ENCODE data around the gene KDM4E. TPM values are rescaled to one million over a fixed set of nuclear protein-coding genes. Genes with fewer than 3 reads are reported as not detected.

KDM4E gene
- total RNA-seq, 4 donors from 2014 or later = not detected

- DNase-seq = peak; percentile 72 to 89
- peaks cover 0 to 12% of the 10 kb centered on the region in 2 donors for H3K4me1 ChIP-seq
- intact Hi-C loops (cut with DNase I; ENCODE audit: low total_unique reads) = loop anchor here (5.0 kb wide), 1 partner anchor 84 kb away; no protein-coding TSS in a partner anchor
- no peaks in the 10 kb centered on the region for H3K27me3 ChIP-seq
- H3K36me3 ChIP-seq = no peaks in the 10 kb centered on the region
- H3K27ac ChIP-seq = peak overlapping the region; percentile 98 to 99
- peak; percentile 81 to 89 for TF ChIP-seq POLR2A (IDR thresholded peaks at IDR 0.05)
- TF ChIP-seq, protein P1, sequence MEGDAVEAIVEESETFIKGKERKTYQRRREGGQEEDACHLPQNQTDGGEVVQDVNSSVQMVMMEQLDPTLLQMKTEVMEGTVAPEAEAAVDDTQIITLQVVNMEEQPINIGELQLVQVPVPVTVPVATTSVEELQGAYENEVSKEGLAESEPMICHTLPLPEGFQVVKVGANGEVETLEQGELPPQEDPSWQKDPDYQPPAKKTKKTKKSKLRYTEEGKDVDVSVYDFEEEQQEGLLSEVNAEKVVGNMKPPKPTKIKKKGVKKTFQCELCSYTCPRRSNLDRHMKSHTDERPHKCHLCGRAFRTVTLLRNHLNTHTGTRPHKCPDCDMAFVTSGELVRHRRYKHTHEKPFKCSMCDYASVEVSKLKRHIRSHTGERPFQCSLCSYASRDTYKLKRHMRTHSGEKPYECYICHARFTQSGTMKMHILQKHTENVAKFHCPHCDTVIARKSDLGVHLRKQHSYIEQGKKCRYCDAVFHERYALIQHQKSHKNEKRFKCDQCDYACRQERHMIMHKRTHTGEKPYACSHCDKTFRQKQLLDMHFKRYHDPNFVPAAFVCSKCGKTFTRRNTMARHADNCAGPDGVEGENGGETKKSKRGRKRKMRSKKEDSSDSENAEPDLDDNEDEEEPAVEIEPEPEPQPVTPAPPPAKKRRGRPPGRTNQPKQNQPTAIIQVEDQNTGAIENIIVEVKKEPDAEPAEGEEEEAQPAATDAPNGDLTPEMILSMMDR (IDR thresholded peaks at IDR 0.05) = peak in 1 of 4 experiments; percentile 20
- no peaks in the 10 kb centered on the region for H3K9me3 ChIP-seq
- peak overlapping the region; percentile 84 for H3K4me3 ChIP-seq
Measured at GRCh38 chr11:95068549-95068948, 43.5 kb downstream of the KDM4E start.

DNA sequence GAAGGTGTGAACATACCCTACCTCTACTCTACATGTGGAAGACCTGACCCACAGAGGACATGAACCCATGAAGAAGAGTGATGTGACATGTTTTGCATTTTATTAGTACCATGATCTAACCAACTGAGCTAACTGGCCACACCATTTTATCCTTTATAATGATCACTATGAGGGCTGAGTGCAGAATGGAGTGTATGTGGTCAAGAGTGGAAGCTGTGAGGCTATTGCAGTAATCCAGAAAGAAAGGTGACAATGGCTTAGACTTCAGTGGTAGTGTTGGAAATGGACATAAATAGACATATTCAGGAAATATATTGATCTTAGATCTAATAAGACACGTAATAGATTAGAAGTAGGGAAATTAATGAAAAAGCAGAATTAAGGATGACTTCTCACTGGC is 45.4 kb downstream of the KDM4E start:
- H3K4me3 ChIP-seq = no peak overlapping the region
- DNase-seq = no peak
- intact Hi-C loops (cut with DNase I; ENCODE audit: low total_unique reads) = no loop called here
- no peak overlapping the region for H3K27ac ChIP-seq
- TF ChIP-seq, protein P1 (IDR thresholded peaks at IDR 0.05) = no peak
- no peak for TF ChIP-seq POLR2A (IDR thresholded peaks at IDR 0.05)
- H3K27me3 ChIP-seq = no peaks in the 10 kb centered on the region
- H3K36me3 ChIP-seq = no peaks in the 10 kb centered on the region
- H3K4me1 ChIP-seq = peaks cover 10 to 19% of the 10 kb centered on the region in 2 donors
- no peaks in the 10 kb centered on the region for H3K9me3 ChIP-seq

- intact Hi-C loops (cut with DNase I; ENCODE audit: low total_unique reads) = no loop called here
- Histone ChIP-seq H3K9me3 (no peaks in the 10 kb centered on the region), H3K27ac (no peak overlapping the region), H3K36me3 (no peaks in the 10 kb centered on the region), H3K27me3 (no peaks in the 10 kb centered on the region), H3K4me1 (peaks cover 10 to 21% of the 10 kb centered on the region in 2 donors), H3K4me3 (no peak overlapping the region)
- TF ChIP-seq, protein P1 (IDR thresholded peaks at IDR 0.05) = no peak
- TF ChIP-seq POLR2A (IDR thresholded peaks at IDR 0.05) = no peak
- no peak for DNase-seq
Measured at GRCh38 chr11:95072948-95073347, 47.9 kb downstream of the KDM4E start.

DNA sequence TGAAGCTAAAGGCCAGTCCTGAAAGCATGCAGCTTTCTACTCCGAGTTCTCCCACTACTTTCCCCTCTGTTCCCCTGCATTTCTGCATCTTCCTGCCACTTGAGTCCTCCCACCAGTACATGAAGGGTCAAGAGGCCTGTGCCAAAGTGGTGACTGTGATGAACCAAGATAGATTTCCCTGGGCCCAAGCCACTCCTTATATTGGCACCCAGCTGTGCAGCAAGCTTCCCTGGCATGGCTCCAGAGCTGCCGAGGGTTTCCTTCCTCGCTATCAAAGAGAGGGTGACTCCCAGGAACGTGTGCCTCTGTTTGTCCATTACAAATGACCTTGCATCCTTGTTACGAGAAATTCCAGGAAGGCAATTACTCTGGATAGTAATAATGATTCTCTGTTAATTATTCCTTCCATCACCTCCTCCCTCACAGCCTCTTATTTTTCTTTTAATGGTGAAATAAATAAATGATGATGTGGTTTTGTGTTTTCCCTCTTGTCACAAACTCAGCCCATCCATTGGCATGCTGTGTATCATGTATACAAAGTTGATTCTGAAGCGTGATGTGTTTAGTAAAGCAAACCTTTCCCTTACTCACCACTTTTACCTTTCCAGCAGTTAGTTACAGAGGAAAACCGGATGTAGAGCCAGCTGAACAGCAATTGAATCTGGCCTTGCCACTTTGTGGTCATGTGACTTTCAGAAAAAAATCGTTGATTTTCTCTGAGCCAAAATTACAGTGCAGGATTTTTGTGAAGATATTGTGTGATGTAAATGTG is 49.9 kb downstream of the KDM4E start:
- TF ChIP-seq, protein P1 (IDR thresholded peaks at IDR 0.05) = no peak
- no peak for TF ChIP-seq POLR2A (IDR thresholded peaks at IDR 0.05)
- H3K27me3 ChIP-seq = no peaks in the 10 kb centered on the region
- H3K4me3 ChIP-seq = no peak overlapping the region
- H3K27ac ChIP-seq = peak overlapping the region; percentile 53
- intact Hi-C loops (cut with DNase I; ENCODE audit: low total_unique reads) = no loop called here
- peak in 1 of 2 donors; percentile 55 for DNase-seq
- H3K4me1 ChIP-seq = peaks cover 10 to 14% of the 10 kb centered on the region in 2 donors
- no peaks in the 10 kb centered on the region for H3K9me3 ChIP-seq
- H3K36me3 ChIP-seq = no peaks in the 10 kb centered on the region

GRCh38 chr11:95076416-95076815 is 51.4 kb downstream of the KDM4E start:
- DNase-seq = peak; percentile 47 to 72
- Histone ChIP-seq H3K27me3 (no peaks in the 10 kb centered on the region), H3K27ac (peak overlapping the region; percentile 53), H3K9me3 (no peaks in the 10 kb centered on the region), H3K4me3 (no peak overlapping the region), H3K36me3 (no peaks in the 10 kb centered on the region), H3K4me1 (peaks cover 10 to 14% of the 10 kb centered on the region in 2 donors)
- intact Hi-C loops (cut with DNase I; ENCODE audit: low total_unique reads) = no loop called here
- TF ChIP-seq, protein P1 (IDR thresholded peaks at IDR 0.05) = no peak
- TF ChIP-seq POLR2A (IDR thresholded peaks at IDR 0.05) = no peak

All from uterus (tissue), 4 donors.